NAMALWA (cell line): ENCODE measurements around the gene CHMP4B.
"Not testable (repeated sequence)": the region's sequence is repeated elsewhere in the genome, so short reads cannot be mapped to it uniquely, and the experiment has no call there.

ENCODE experiments used
- DNase-seq: peaks from one replicate; pipeline ENCODE4 v3.0.0-alpha.2; 2015; ENCODE audit warnings: low spot score

Gene CHMP4B

DNA sequence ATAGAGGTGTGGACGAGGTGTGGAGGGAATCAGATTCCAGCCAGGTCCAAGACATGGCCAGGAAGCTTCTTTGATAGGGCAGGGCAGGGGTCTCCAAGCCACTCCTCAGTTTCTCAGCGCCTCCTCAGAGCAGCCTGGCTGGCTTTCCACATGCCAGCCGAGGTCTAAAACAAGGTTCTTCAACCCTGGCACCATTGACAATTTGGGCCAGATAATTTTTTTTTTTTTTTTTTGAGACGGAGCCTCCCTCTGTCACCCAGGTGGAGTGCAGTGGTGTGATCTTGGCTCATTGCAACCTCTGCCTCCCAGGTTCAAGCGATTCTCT lies 21.3 kb upstream of the CHMP4B start:
- no peak for DNase-seq

DNA sequence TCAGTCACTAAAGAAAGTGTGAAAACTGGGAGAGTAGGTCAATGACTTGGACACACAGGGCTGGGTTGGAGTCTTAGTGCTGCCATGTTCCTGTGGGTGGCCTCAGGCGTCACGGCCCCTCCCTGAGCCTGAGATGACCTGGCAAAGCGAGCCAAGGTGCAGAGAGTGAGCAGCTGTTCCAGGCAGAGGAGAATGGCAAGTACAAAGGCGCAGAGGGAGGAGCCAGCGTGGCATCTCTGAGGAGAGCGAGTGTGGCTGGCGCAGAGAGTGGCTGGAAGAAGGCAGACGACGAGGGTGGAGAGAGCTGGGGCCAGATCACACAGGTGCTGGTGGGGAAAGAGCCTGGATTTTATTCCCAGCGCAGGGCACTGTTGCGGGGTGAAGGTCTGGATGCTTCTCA lies 20.6 kb upstream of the CHMP4B start:
- DNase-seq = no peak

DNA sequence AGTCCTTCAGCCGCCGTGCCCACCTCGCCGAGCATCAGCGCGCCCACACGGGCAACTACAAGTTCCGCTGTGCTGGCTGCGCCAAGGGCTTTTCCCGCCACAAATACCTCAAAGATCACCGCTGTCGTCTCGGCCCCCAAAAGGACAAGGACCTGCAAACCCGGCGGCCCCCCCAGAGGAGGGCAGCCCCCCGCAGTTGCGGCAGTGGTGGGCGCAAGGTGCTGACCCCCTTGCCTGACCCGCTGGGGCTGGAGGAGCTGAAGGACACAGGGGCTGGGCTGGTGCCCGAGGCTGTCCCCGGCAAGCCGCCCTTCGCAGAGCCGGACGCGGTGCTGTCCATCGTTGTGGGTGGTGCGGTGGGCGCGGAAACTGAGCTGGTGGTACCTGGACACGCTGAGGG lies 20.1 kb upstream of the CHMP4B start:
- no peak for DNase-seq

DNA sequence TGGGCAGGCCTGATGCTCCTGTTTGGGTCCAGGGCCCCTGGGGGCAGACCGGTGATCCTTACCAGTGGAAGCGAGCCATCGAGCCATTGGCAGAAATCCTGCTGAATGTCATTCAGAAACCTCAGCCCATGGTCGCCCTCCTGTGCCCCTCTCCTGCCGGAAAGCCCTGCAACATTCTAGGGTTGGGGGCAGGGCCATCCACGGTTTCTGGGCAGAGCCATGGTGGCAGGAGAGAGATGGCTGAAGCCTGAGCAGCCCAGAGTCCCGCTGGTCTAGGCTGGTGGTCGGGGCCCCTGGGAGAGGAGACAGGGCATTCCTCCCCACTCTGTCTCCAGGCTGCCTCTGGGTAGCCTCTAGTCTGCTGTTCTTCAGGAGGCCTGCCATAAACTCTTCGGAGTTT lies 19.6 kb upstream of the CHMP4B start:
- DNase-seq = no peak

DNA sequence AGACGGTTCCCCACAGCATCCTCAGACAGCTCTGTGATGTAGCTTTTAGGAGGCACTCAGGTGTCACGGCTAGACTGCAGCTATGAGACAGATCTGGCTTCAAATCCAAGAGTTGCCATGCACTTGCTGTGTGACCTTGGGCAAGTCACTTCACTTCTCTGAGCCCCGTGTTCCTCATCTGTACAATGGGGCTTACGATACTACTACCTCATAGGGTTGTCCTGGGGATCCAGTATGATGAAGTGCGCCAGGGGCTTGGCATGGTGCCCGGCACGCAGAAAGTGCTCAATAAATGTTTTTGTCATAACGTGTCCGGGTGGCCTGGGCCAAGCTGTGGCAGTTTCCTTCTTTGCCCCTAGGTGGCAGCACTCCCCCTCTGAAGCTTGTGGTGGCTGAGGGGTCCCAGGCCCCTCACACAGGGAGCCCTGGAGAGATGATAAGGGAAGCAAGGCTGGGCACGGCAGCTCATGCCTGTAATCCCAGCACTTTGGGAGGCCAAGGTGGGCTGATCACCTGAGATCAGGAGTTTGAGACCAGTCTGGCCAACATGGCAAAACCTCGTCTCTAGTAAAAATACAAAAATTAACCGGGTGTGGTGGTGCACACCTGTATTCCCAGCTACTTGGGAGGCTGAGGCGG lies 19.1 kb upstream of the CHMP4B start:
- peak; percentile 71 for DNase-seq

DNA sequence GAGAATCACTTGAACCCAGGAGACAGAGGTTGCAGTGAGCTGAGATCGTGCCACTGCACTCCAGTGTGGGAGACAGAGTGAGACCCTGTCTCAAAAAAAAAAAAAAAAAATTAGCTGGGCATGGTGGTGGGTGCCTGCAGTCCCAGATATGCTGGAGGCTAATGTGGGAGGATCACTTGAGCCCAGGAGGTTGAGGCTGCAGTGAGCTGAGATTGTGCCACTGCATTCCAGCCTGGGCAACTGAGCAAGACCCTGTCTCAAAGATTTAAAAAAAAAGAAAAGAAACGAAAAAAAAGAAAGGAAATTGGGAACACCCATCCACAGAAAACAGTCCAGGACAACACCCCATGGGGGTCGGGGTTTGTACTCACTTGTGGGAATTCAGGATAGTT lies 18.6 kb upstream of the CHMP4B start:
- DNase-seq = not testable (repeated sequence)

DNA sequence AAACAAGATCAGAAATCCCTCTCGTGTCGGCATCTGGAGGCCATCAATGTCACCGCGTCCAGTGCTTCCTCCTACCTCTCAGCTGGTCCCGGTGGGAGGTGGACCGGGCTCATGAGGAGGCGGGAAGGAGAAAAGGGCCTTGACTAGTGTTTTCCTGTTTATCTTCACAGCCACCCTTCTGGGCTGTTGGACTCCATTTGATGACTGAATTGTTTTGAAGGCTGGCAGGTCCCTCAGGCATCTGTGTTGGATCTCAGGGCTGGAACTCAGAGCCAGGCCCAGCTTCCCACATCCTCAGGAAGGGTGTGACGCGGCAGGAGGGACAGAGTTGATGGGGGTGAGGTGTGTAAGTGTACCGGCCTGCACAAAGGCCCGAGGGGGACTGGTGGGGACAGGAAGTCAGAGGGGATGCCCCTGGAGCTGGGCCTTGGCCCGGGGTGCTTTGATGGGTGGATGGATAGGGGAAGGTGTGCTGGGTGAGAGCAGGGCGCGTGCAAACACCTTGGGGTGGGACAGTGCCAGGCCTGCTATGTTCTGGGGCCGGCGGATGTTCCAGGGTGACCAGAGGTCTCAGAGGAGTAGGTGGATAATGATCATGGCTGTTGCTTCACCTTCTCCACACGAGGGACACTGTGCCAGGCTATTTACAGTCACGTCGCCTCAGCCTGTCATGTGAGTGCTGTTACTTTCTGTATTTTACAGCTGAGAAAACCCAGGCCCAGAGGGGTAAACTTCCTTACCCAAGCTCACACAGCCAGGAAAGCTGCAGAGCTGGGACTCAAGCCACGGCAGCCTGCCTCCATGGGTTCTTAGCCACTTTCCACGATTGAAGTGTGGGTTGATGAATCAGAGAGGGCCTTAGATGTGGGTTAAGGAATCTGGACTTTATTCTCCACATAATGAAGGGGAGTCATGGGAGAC lies 17.9 kb upstream of the CHMP4B start:
- DNase-seq = no peak

DNA sequence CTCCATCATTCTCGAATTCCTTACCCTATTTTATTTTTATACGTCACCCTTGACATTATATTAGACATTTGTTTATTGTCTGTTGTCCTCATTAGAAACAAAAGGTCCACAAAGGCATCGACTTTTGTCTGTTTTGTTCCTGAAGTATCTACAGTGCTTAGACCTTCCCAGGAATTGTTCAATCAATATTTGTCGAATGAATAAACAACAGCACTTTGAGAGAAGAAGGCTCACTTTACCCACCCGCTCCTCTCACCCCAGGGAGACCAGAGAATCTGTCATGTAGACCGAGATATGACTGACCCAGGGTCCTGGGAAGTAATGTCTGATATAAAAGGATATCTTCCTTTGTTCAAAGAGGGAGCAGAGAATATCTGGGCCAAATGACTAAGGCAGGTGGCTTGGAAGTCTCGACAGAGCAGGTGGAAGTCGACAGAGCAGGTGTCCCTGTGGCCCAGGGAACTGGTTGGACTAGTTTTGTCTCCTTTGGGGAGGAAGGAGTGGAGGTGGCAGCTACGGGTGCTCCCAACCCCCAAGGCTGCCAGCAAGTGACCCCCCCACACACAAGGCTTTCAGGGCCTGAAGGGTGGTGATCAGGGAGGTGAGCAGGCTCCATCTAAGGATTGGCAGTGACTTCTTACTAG lies 14.8 kb upstream of the CHMP4B start:
- no peak for DNase-seq

DNA sequence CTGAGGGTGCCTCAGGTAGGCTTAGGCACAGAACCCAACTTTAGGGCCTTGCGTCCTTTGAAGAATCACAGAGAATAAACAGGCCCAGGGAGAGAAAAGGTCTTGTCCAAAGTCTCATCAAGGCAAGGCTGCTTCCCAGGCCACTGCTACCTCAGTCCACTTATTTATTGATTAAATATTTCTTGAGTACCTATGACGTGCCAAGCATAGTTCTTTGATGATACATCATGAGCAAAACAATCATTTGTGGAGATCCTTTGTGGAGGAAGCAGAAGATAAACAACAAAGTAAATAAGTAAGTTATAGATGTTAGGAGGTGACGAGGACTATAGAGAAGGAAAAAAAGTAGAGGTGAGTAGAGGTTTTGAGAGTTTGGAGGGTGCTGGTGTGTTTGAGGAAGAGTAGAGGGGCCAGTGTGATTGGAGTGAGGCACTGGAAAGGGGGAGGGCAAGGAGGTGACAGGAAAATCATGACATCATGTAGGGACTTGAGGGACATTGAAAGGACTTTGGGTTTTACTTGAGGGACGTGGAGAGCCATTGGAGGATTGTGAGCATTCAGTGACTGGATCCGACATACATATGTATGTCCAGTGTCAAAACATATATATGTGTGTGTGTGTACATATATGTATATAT lies 14.1 kb upstream of the CHMP4B start:
- DNase-seq = no peak

DNA sequence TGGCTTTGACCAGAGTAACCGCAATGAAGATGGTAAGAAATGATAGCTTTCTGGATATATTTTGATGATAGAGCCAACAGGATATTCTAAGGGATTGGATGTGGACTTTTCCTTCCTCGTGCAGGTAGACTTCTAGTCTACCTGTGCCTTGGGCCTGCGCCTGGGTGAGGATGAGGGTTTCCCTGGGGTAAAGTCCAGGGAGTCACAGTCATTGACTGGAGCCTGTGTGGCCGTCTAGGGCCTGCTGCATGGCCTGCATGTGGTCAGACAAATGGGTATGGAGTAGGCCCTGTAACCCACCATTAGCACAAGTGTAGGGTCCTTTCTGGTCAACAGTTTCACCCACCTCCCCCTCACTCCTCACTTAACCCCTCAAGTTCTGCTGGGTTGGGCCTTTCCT lies 12.7 kb upstream of the CHMP4B start:
- DNase-seq = no peak

DNA sequence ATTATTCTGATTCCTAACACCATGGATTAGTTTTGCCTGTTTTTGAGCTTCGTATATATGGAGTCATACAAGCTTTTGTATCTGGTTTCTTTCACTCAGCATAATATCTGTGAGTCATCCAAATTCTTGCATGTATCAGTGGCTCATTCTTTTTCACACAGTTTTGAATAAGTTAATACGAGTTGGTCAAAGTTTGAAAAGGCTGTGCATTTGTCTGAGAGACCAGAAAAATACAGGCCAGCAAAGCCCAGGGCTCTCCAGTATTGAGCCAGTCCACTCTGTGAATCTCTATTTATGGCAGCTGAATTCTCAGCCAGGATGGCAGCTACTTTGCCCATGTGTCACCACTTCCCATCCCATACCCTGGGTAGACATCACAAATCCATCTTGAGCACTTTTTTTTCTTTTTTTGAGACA lies 7.2 kb upstream of the CHMP4B start:
- no peak for DNase-seq

DNA sequence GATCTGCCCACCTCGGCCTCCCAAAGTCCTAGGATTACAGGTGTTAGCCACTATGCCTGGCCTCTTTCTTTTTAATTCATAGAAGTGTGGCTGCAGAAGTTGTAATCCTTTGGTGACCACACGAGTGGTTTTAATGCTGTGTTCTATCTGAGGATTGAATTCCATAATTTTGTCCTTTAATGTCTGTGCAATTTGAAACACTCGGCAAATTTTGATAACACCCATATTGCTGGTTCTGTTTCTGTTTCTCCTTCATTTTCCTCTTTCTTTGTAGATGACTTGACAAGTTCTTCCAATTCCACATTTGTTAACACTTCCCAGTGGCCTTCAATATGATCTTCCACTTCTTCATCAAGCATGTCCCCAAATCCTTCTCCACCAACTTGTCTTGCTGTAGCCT lies 2.8 kb upstream of the CHMP4B start:
- DNase-seq = no peak

DNA sequence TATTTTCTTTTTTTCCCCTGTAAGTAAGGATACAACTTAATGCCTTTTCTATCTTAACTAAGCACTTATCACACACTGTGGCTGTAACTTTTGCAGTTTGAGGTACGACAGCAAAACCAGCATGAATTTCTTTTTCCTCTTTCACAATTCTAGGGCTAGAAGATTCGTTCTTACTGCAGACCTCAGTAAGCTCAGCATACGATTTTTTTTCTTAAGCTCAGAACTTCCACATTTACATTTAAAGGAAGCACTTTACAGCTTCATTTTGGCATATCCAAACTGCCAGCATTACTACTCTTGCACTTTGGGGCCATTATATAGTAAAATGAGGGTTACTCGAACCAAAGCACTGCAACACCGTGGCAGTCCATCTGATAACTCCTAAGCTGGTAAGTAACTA lies 889 bp upstream of the CHMP4B start:
- no peak for DNase-seq

DNA sequence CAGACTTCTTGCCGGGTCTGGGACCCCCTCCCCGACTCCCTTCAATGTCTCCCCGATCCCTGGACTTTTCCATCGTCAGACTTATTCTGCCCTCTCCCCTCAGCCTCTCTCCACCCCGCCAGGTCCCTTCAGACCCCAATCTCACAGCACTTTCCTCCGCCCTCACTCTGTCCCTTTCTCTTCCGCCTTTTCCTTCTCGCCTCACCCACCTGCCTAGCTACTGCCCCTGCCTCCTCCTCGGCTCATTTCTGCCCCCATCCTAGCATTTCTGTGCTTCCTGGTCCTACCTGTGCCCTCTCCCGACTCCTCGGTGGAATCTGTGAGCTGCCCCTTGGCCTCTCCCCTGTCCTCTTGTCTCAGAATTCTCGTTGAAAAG lies 616 bp downstream of the CHMP4B start:
- DNase-seq = peak; percentile 69

DNA sequence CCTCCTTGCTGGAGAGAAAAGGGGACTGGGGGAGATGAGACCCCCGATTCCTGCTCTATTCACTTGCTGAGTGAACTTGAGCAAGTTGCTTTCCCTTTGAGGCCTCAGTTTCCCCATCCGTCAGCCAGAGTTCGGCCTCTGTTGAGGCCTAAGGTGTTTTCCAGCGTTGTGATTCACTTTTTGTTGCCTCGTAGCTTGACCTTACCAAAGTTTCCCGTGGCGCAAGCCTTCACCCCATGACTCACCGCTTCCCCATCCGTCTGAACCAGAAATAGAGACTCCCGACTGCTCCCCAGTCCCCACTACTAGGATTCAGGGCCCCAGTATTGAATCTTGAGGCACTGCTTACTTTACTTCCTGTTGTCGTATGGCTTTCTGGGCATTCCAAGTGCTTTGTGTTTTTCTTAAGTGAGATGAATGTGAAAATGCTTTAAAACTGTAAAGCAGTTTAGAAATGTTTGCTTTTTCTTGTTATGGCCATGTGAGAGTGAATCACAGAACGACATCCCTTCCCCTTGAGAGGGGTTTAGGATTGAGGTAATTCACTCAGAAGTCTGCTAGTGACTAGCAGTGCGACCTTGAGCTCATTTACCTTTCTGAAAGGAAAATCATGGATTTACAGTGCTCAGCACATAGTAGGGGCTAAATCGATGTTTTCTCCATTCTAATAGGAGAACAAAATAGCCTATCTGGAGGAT lies 1.2 kb downstream of the CHMP4B start:
- DNase-seq = peak; percentile 35

DNA sequence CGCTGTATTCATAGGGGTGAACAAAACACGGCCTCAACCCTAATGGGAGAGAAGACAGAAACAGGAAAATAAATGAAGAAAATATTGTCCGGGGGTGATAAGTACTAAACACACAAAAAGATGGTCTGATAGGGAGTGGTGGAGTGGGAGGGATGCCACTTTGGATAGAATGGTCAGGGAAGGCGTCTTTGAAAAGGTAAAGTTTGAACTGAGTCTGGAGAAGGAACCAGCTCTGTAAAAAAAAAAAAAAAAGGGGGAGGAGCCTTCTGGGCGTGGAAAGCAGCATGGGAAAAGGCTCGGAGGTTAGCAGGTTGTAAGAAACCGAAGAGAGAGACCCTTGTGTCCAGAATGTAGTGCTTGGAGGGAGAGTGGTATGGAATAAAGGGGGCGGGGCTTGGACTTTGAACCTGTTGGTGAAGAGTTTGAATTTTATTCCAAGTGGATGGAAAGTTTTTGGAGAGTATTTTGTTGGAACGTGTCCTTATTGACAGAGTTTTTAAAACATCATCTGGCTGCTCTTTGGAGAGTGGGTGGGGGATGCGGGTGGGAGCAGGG lies 1.8 kb downstream of the CHMP4B start:
- peak; percentile 21 for DNase-seq

DNA sequence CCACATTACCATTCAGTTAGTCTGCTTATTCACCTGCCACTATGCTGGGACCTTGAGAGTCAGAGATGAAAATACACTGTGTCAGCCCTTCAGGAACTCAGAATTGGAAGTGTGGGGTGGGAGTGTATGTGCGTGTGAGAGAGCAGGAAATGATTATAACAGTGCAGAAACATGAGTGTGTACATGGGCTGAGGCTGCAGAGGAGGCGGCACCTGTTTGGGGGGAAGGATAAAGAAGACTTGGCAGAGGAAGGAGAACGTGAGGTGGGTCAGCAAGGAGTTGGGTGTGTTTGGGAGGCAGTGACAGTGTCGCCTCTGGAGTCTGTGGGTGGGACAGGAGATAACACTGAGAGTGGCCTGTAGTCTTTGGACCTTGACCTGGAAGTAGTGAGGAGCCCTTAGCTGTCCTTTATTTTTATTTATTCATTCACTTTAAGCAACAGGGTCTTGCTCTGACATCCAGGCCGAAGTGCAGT lies 3.1 kb downstream of the CHMP4B start:
- DNase-seq = no peak

DNA sequence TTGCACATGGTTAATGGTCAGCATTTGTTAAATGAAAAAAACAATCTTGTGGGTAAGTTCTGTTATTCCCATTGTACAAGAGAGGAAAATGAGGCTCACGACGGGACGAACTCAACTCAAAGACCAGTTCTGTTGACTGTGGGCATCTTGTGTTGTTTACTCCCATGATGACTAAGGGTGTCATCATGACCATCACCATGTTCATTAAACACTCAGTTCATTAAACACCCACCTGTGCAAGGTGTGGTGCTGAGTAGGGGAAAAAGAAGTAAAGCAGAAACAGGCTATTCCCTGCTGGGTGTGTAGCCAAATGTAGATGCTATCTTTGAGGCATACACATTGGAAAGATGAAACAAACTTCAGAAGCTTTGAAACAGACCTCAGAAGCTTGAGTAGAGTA lies 4.5 kb downstream of the CHMP4B start:
- no peak for DNase-seq

DNA sequence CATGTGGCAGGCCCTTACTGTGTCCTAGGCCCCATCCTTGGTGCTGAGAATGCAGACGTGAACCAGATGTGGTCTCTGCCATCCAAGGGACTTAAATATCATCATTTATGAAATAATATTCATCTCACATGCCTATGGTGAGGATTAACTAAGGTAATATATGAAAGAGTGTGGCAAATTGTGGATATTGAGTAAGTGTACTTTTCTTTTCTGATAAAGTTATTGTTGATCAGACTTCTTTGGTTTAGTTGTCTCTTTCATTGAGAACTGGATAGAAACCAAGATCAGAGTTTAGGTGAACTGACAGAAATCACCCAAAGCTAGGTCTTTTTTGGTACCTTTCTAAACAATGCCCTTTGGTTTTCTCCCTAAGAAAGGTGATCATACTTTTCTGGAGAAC lies 5.0 kb downstream of the CHMP4B start:
- DNase-seq = no peak

DNA sequence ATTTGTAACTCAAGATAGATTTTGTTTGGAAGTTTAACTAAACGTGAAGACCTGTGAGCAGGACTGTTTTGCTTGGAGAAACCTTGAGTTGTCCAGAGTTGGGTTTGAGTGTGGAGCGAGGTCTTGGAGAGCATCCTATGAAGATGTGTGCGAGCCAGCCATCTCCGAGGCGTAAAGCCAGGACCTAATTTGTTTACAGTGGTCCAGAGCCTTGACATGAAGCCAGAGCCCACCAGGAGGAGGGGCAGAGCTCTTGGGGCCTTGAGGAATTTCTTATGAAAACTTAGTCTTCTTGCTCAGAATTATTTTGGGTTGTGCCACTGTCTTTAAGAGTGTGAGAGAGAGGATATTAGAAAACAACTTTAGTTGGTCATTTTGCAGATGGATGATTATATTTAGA lies 6.3 kb downstream of the CHMP4B start:
- DNase-seq = no peak

DNA sequence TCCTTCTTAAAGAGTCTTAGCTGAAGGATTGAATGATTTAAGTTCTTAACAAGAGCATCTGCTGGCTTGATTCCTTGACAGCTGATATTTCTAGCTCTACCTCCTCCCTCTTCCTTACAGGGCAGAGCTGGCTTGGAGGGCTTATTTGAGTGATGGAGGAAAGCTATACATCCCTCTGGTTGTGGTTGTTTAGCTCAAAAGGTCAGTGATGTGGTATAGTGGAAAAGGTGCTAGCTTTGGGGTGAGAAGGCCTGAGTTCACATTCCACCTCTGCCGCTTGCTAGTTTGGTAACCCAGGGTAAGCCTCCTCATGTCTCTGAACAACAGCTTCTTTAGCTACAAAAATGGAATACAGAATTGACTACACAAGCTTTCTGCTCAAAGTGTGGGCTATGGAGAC lies 8.3 kb downstream of the CHMP4B start:
- no peak for DNase-seq

DNA sequence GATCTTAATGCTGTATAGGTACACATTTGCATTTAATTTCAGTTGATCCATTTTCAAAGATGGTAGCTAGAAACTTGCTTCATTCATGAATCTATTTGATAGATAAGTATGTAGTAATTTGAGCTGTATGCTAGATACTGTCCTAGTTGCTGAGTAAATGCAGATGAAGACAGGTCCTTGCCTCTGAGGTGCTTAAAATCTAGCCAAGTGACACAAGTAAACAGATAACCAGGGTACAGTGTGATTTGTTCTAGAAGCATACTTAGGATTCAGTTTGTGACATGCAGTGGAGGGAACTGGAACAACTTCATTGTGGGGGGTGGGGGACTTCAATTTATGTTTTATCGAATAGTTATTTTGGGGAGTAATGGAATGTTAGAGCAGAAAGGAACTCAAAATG lies 9.2 kb downstream of the CHMP4B start:
- DNase-seq = no peak
